DMS53 treated with DMSO at 0.1 percent for 48 hours (cell line): ENCODE results near the gene SLC37A4.
A peak's percentile ranks its signal among the peaks of the same experiment; 100 is the strongest.

ENCODE experiments used
- DNase-seq: peaks from one replicate; lab custom pipeline; 2025; ENCODE audit not compliant: unreplicated experiment; lab: John Stamatoyannopoulos, UW

Gene SLC37A4

DNA sequence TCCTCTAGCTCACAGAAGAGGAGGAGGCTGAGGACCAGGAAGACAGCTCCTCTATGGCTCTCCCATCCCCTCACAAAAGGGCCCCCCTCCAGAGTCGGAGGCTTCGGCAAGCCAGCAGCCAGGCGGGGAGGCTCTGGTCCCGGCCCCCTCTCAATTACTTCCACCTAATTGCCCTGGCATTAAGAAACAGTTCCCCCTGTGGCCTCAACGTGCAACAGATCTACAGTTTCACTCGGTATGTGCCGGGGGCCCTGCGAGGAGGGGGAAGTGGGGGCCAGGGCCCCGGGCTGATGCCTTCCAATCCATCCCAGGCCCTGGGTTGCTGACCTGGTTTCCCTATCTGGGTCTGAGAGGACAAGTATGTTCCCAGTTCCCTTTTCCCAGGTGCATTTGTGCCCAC is 51.2 kb downstream of the SLC37A4 start:
- no peak for DNase-seq

DNA sequence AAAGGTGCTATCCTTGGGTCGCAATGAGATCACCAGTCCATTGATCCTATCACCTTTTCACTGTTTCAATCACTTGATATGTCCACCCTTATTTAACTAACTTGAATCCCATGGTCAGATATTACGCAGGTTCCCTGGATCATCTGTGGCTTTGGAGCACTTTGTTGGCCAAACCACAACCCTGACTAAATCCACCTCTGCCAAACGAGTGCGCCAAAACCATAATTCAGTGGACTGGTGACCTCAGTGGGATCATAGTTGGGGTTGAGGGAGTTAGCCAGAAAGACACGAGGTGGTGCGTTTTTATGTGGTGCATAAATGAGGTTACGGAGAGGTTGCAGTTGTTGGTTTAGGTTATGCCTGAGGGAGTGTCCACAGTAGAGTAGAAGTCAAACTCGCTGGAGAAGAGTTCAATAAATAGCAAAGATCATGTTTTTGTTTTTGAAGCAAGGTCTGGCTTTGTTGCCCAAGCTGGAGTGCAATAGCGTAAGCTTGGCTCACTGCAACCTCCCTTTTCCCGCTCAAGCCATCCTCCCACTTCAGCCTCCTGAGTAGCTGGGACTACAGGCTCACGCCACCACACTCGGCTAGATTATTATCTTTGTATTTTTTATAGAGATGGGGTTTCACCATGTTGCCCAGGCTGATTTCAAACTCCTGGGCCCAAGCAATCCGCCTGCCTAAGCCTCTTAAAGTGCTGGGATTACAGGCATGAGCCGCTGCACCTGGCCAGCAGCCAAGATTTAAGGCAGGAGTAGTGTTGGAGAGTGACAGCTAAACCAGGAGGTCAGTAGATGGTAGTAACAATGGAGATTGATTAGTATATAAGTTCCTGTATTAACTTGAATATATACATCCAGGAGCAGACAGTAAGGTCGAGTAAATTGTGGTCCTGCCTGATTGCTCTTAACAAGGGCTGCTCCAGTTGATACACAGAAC is 54.6 kb downstream of the SLC37A4 start:
- peak; percentile 25 for DNase-seq
